Ectodermal cell (in vitro differentiated cells): ENCODE measurements around the gene HECTD4.
"Not testable (repeated sequence)": the region's sequence is repeated elsewhere in the genome, so short reads cannot be mapped to it uniquely, and the experiment has no call there.

ENCODE experiments used
- H3K27ac ChIP-seq: 2 replicates; pipeline ENCODE4 v1.7.0; 2013; ENCODE audit warnings: mild to moderate bottlenecking, low read depth, low read length; ENCODE audit not compliant: insufficient read depth, poor library complexity, severe bottlenecking
- H3K27me3 ChIP-seq: 2 replicates; pipeline ENCODE4 v1.7.0; 2013; ENCODE audit warnings: mild to moderate bottlenecking, low read length; ENCODE audit not compliant: insufficient read depth, control insufficient read depth, poor library complexity, severe bottlenecking
- H3K36me3 ChIP-seq: one replicate; pipeline ENCODE4 v1.7.0; 2013; ENCODE audit warnings: low read length; ENCODE audit not compliant: control insufficient read depth, insufficient read depth
- H3K4me1 ChIP-seq: one replicate; pipeline ENCODE4 v1.7.0; 2013; ENCODE audit warnings: low read length; ENCODE audit not compliant: control insufficient read depth, insufficient read depth
- H3K4me3 ChIP-seq: 2 replicates; pipeline ENCODE4 v1.7.0; 2013; ENCODE audit warnings: low read depth, low read length, control low read depth; ENCODE audit not compliant: insufficient read depth
- H3K9me3 ChIP-seq: 2 replicates; pipeline ENCODE4 v1.7.0; 2013; ENCODE audit warnings: mild to moderate bottlenecking, low read length, moderate library complexity; ENCODE audit not compliant: control insufficient read depth
- WGBS, 2 experiments: methylation state at CpG; one replicate each; pipeline ENCODE4 v1.1.7; 2013; ENCODE audit warnings: missing lambda C conversion rate in 2 of 2; 5-methylcytosine and 5-hydroxymethylcytosine counted together

HECTD4 gene

GRCh38 chr12:112252184-112252583, 130.0 kb downstream of the HECTD4 start:
- WGBS, 2 experiments: 95 to 98% methylated on average over 4 of the region's 4 CpGs
- H3K36me3 ChIP-seq: peaks cover 3% of the 10 kb centered on the region
- H3K27me3 ChIP-seq: no peaks in the 10 kb centered on the region

DNA sequence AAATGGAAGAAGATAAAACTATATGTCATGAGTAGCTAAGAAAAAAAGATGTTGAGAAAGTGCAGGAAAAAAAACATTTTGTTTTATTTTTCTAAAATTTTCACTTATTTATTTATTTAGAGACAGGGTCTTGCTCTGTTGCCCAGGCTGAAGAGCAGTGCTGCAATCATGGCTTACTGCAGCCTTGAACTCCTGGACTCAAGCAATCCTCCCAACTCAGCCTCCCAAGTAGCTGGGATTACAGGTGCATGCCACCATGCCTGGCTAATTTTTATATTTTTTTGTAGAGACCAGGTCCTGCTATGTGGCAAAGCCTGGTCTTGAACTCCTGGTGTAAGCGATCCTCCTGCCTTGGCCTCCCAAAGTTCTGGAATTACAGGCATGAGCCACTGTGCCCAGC, 137.3 kb downstream of the HECTD4 start:
- H3K4me3 ChIP-seq, H3K27ac ChIP-seq, H3K9me3 ChIP-seq, H3K27me3 ChIP-seq, H3K4me1 ChIP-seq: not testable (repeated sequence)
- 92% methylated on average over 1 of the region's 1 CpG for WGBS, 2 experiments
- H3K36me3 ChIP-seq: peaks cover 14% of the 10 kb centered on the region

More at GRCh38 chr12:112252184-112252583, 130.0 kb downstream of the HECTD4 start:
- Histone ChIP-seq H3K4me3 (no peak overlapping the region), H3K9me3 (no peaks in the 10 kb centered on the region), H3K27ac (no peak overlapping the region), H3K4me1 (no peaks in the 10 kb centered on the region)

DNA sequence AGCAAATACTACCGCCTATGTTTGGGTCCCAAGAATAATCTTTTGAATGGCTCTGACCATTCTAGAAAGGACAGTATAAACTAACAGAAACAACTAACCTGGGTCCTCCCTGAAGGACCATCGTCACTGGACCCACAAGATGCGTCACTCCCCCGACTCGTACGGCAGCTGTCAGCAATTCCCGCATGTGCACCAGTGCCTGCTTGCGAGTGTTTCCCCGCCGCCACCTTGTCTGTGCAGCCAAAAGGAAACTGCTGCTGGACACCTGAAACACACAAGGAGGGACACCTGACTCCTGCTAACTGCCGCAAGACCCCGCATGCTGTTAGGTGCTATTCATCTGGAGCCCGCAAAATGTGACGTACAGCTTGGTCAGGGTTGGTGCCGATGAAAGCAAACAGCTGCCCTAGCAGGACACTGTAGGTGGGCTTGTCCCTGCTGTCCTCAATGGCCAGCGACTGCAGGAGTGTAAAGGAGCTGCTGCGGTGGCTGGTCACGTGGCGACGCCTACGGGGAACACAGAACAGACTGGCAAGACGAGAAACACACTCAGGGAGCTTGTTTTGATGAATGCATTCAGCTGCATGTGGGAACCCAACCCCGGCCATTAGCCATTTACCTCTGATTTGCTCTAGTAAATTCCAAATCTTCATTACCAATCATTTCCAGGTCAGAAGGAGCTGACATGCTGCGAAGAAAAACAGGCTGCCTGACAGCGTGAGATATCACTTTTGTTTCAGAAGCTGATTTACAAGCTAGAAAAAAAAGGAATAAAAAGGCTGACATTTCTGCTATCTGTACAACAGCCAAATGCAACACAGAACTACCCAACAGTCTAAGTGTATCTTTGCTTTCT, 138.7 kb downstream of the HECTD4 start:
- 90 to 93% methylated on average over 25 of the region's 25 CpGs for WGBS, 2 experiments
- H3K36me3 ChIP-seq: peaks cover 14% of the 10 kb centered on the region
- H3K9me3 ChIP-seq: no peaks in the 10 kb centered on the region

DNA sequence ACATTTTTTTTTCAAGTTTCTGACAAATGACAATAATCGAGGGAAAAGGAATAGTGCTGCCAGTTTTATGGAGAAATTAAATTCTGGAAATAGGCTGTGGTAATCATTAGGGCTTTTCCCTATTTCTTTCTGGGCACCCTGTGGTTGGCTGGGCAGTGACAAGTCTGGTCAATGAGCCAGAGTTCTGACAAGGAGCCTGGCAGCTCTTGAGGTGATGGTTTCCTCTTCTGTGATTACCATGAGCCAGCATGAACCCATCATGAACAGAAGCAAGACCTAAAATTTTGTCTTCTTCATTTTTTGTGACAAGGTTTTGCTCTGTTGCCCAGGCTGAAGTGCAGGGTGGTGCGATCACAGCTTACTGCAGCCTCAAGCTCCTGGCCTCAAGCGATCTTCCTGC, 141.1 kb downstream of the HECTD4 start:
- WGBS, 2 experiments: 92 to 94% methylated on average over 3 of the region's 3 CpGs
- Histone ChIP-seq H3K36me3 (peaks cover 19% of the 10 kb centered on the region), H3K27me3 (no peaks in the 10 kb centered on the region), H3K4me3 (no peak overlapping the region), H3K4me1 (no peaks in the 10 kb centered on the region), H3K9me3 (no peaks in the 10 kb centered on the region), H3K27ac (no peak overlapping the region)

More for the DNA sequence above, 138.7 kb downstream of the HECTD4 start:
- H3K4me1 ChIP-seq: no peaks in the 10 kb centered on the region
- no peak overlapping the region for H3K27ac ChIP-seq
- H3K4me3 ChIP-seq: no peak overlapping the region
- H3K27me3 ChIP-seq: no peaks in the 10 kb centered on the region

DNA sequence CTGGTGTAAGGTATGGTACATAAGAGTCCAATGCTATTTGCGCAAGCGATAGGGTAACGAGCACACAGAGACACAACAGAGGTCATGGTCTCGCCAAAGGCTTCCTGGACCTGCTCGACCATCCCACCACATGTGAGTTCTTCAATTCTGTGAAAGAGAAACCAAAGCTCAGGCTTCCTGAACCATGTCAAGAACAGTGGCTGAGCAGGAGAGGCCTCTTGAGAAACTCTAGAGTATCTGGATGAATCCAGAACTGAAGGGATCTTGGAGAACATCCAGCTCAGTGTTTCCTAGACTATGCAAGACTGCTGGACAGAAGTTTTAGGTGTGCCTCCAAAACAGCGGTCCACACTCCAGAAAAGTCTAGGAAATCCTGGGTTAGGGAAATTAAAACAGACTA, 142.3 kb downstream of the HECTD4 start:
- Histone ChIP-seq H3K4me3 (no peak overlapping the region), H3K9me3 (no peaks in the 10 kb centered on the region), H3K4me1 (no peaks in the 10 kb centered on the region), H3K27ac (no peak overlapping the region), H3K27me3 (no peaks in the 10 kb centered on the region), H3K36me3 (peaks cover 12% of the 10 kb centered on the region)
- 93 to 97% methylated on average over 6 of the region's 6 CpGs for WGBS, 2 experiments

GRCh38 chr12:112239020-112239419, 143.2 kb downstream of the HECTD4 start:
- Histone ChIP-seq H3K9me3 (no peaks in the 10 kb centered on the region), H3K4me1 (no peaks in the 10 kb centered on the region), H3K4me3 (no peak overlapping the region), H3K36me3 (peaks cover 20% of the 10 kb centered on the region), H3K27ac (no peak overlapping the region), H3K27me3 (no peaks in the 10 kb centered on the region)
- 93 to 95% methylated on average over 7 of the region's 7 CpGs for WGBS, 2 experiments

GRCh38 chr12:112238441-112238840, 143.8 kb downstream of the HECTD4 start:
- H3K36me3 ChIP-seq: peaks cover 19% of the 10 kb centered on the region
- H3K4me1 ChIP-seq: no peaks in the 10 kb centered on the region
- H3K4me3 ChIP-seq: no peak overlapping the region
- 92 to 97% methylated on average over 5 of the region's 5 CpGs for WGBS, 2 experiments
- no peaks in the 10 kb centered on the region for H3K27me3 ChIP-seq
- no peak overlapping the region for H3K27ac ChIP-seq
- H3K9me3 ChIP-seq: no peaks in the 10 kb centered on the region

GRCh38 chr12:112236786-112237185, 145.4 kb downstream of the HECTD4 start:
- Histone ChIP-seq H3K4me3 (no peak overlapping the region), H3K4me1 (no peaks in the 10 kb centered on the region), H3K27ac (no peak overlapping the region), H3K9me3 (no peaks in the 10 kb centered on the region), H3K36me3 (peaks cover 16% of the 10 kb centered on the region), H3K27me3 (no peaks in the 10 kb centered on the region)
- 93 to 98% methylated on average over 5 to 7 of the region's 7 CpGs for WGBS, 2 experiments

DNA sequence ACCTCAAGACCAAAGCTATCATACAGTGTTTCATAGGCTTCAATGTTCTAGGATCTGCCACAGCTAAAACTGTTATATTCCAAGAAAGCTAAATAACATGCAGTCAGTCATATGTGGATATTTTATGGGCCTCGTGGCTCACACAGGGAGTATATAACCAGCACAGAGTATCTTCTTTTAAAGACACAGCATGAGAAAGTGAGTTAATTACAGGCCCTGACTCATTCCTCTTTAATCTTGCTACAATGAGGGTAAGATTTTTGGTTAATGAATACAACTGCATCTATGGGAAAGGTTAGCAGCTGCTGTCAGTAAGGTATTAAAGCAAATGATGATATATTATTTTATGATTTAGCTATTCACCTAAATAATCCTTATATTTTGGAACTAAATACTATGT, 145.8 kb downstream of the HECTD4 start:
- Histone ChIP-seq H3K9me3 (no peaks in the 10 kb centered on the region), H3K36me3 (peaks cover 16% of the 10 kb centered on the region), H3K4me1 (no peaks in the 10 kb centered on the region), H3K4me3 (no peak overlapping the region), H3K27ac (no peak overlapping the region), H3K27me3 (no peaks in the 10 kb centered on the region)
- 80 to 92% methylated on average over 1 of the region's 1 CpG for WGBS, 2 experiments

- Histone ChIP-seq H3K9me3 (no peaks in the 10 kb centered on the region), H3K27me3 (no peaks in the 10 kb centered on the region), H3K27ac (no peak overlapping the region), H3K36me3 (peaks cover 16% of the 10 kb centered on the region), H3K4me3 (no peak overlapping the region), H3K4me1 (no peaks in the 10 kb centered on the region)
- WGBS, 2 experiments: 91 to 95% methylated on average over 2 of the region's 2 CpGs
These were observed 147.9 kb downstream of the HECTD4 start for GRCh38 chr12:112234303-112234702.
